NT2/D1 (cell line): ENCODE results near the gene TIRAP.

ENCODE experiments used
- DNase-seq: peaks from one replicate; pipeline ENCODE4 v3.0.0-alpha.2; 2011; ENCODE audit warnings: low read depth, low spot score
- H3K27me3 ChIP-seq: 2 replicates; pipeline ENCODE4 v1.6.0; 2011; ENCODE audit warnings: mild to moderate bottlenecking; ENCODE audit not compliant: insufficient read length, insufficient read depth
- H3K36me3 ChIP-seq: 2 replicates; pipeline ENCODE4 v1.6.1; 2011; ENCODE audit warnings: mild to moderate bottlenecking, low read length, mixed read lengths; ENCODE audit not compliant: insufficient read depth, insufficient read length
- H3K4me1 ChIP-seq: 2 replicates; pipeline ENCODE4 v1.5.1; 2011; ENCODE audit not compliant: insufficient read depth, insufficient read length
- H3K4me3 ChIP-seq: 2 replicates; pipeline ENCODE4 v1.5.1; 2011; ENCODE audit warnings: low read depth; ENCODE audit not compliant: insufficient read length
- H3K9ac ChIP-seq: 2 replicates; pipeline ENCODE4 v1.6.0; 2011; ENCODE audit warnings: low read depth; ENCODE audit not compliant: insufficient read length
- H3K9me3 ChIP-seq: 2 replicates; pipeline ENCODE4 v1.5.1; 2011; ENCODE audit warnings: mild to moderate bottlenecking, low read length; ENCODE audit not compliant: insufficient read depth
- SUZ12 ChIP-seq: IDR thresholded peaks from 2 replicates; pipeline ENCODE4 v1.6.1; 2011; ENCODE audit not compliant: insufficient read length, insufficient read depth; ENCODE audit errors: extremely low read depth
- YY1 ChIP-seq: IDR thresholded peaks from 2 replicates; pipeline ENCODE4 v1.6.1; 2011; ENCODE audit not compliant: insufficient read length, insufficient read depth
- ZNF274 ChIP-seq: IDR thresholded peaks from 2 replicates; pipeline ENCODE4 v1.6.1; 2011; ENCODE audit warnings: mild to moderate bottlenecking, low read depth, low read length

The TIRAP gene

GRCh38 chr11:126328001-126328390 lies 45.1 kb downstream of the TIRAP start:
- H3K4me3 ChIP-seq, result no peak overlapping the region
- no peak for TF ChIP-seq ZNF274
- TF ChIP-seq SUZ12, result no peak
- no peak for TF ChIP-seq YY1
- H3K4me1 ChIP-seq, result no peaks in the 10 kb centered on the region
- H3K27me3 ChIP-seq, result no peaks in the 10 kb centered on the region
- no peak for DNase-seq
- no peaks in the 10 kb centered on the region for H3K9me3 ChIP-seq
- no peak overlapping the region for H3K9ac ChIP-seq
- H3K36me3 ChIP-seq, result peaks cover 12% of the 10 kb centered on the region

- Histone ChIP-seq H3K9me3 (no peaks in the 10 kb centered on the region), H3K4me1 (no peaks in the 10 kb centered on the region), H3K36me3 (peaks cover 12% of the 10 kb centered on the region), H3K4me3 (no peak overlapping the region), H3K27me3 (no peaks in the 10 kb centered on the region), H3K9ac (no peak overlapping the region)
- DNase-seq, result no peak
- no peak for TF ChIP-seq ZNF274
- TF ChIP-seq YY1, result no peak
- no peak for TF ChIP-seq SUZ12
Observed at GRCh38 chr11:126328444-126328843, 45.6 kb downstream of the TIRAP start.

GRCh38 chr11:126328938-126329643 lies 46.2 kb downstream of the TIRAP start:
- no peak overlapping the region for H3K9ac ChIP-seq
- DNase-seq, result no peak
- TF ChIP-seq SUZ12 (no peak), YY1 (no peak), ZNF274 (no peak)
- H3K36me3 ChIP-seq, result peaks cover 12% of the 10 kb centered on the region
- H3K4me3 ChIP-seq, result no peak overlapping the region
- no peaks in the 10 kb centered on the region for H3K9me3 ChIP-seq
- H3K27me3 ChIP-seq, result no peaks in the 10 kb centered on the region
- H3K4me1 ChIP-seq, result no peaks in the 10 kb centered on the region

GRCh38 chr11:126329644-126330211 lies 46.8 kb downstream of the TIRAP start:
- Histone ChIP-seq H3K4me3 (no peak overlapping the region), H3K36me3 (peaks cover 12% of the 10 kb centered on the region), H3K27me3 (no peaks in the 10 kb centered on the region), H3K9me3 (no peaks in the 10 kb centered on the region), H3K4me1 (no peaks in the 10 kb centered on the region), H3K9ac (no peak overlapping the region)
- no peak for DNase-seq
- no peak for TF ChIP-seq SUZ12
- no peak for TF ChIP-seq ZNF274
- TF ChIP-seq YY1, result no peak

- DNase-seq, result no peak
- peaks cover 2% of the 10 kb centered on the region for H3K4me1 ChIP-seq
- peaks cover 12% of the 10 kb centered on the region for H3K36me3 ChIP-seq
- H3K4me3 ChIP-seq, result no peak overlapping the region
- TF ChIP-seq YY1, result no peak
- TF ChIP-seq ZNF274, result no peak
- no peak for TF ChIP-seq SUZ12
- H3K9ac ChIP-seq, result no peak overlapping the region
- H3K27me3 ChIP-seq, result no peaks in the 10 kb centered on the region
- no peaks in the 10 kb centered on the region for H3K9me3 ChIP-seq
Observed at GRCh38 chr11:126331286-126331685, 48.4 kb downstream of the TIRAP start.

- Histone ChIP-seq H3K9me3 (no peaks in the 10 kb centered on the region), H3K9ac (no peak overlapping the region)
- DNase-seq, result no peak
Observed at GRCh38 chr11:126332221-126332711, 49.4 kb downstream of the TIRAP start.

GRCh38 chr11:126333142-126333541 lies 50.2 kb downstream of the TIRAP start:
- no peaks in the 10 kb centered on the region for H3K27me3 ChIP-seq
- H3K9me3 ChIP-seq, result no peaks in the 10 kb centered on the region
- TF ChIP-seq YY1, result no peak
- TF ChIP-seq SUZ12, result no peak
- no peak for TF ChIP-seq ZNF274
- peaks cover 12% of the 10 kb centered on the region for H3K36me3 ChIP-seq
- no peak for DNase-seq
- no peak overlapping the region for H3K4me3 ChIP-seq
- peaks cover 2% of the 10 kb centered on the region for H3K4me1 ChIP-seq
- no peak overlapping the region for H3K9ac ChIP-seq

More at GRCh38 chr11:126332221-126332711, 49.4 kb downstream of the TIRAP start:
- no peaks in the 10 kb centered on the region for H3K27me3 ChIP-seq
- H3K4me1 ChIP-seq, result peaks cover 2% of the 10 kb centered on the region
- no peak overlapping the region for H3K4me3 ChIP-seq
- H3K36me3 ChIP-seq, result peaks cover 12% of the 10 kb centered on the region
- no peak for TF ChIP-seq ZNF274
- no peak for TF ChIP-seq YY1
- TF ChIP-seq SUZ12, result no peak
